HG03520 (cell line): Measurements from ENCODE around the gene NKAIN4.
A peak's percentile ranks its signal among the peaks of the same experiment; 100 is the strongest.

Experiments
- ATAC-seq: cut with Tn5 transposase; IDR thresholded peaks from one replicate; pipeline ENCODE4 v1.9.1; 2021; ENCODE audit warnings: mild to moderate bottlenecking, moderate library complexity; ENCODE audit not compliant: unreplicated experiment

The NKAIN4 gene

DNA sequence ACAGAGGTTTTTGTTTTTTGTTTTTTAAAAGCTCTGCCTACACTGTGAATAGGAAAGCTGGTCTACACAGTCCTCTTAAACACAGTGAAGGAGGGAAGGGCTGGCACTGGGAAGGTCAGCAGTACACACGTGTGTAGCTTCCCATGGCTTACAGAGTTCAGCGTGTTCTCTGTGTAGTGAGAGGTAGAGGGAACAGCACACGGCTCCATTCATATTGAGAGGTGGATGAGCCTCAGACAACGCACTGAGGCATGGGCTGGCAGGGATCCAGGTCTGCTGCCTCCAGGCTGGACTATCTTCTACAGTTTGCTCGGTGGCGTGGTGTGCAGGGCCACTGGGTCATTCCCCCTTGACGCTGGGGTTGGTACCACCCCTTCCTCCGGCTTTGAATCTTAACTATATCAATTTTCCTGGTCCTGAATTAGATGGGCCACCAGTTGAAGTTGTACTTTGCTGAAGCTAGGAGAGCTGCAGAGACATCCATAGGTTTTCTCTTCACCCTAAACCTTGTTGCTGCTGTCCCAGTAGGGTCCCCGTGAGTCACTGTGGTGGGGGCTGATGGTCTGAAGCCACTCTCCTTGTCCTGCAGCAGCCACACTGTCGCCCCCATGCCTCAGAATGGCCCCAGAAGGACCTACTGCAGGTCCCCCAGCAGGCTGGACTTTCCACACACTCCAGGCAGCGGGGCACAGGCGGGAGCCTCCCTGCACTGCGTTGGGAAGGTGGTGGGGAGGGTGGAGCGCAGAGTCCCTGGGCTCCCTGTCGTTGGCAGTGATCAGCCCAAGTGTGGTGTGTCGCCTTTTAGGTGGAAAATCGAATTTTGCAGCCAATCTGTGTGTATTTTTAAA lies 20.3 kb upstream of the NKAIN4 start:
- ATAC-seq: no peak

DNA sequence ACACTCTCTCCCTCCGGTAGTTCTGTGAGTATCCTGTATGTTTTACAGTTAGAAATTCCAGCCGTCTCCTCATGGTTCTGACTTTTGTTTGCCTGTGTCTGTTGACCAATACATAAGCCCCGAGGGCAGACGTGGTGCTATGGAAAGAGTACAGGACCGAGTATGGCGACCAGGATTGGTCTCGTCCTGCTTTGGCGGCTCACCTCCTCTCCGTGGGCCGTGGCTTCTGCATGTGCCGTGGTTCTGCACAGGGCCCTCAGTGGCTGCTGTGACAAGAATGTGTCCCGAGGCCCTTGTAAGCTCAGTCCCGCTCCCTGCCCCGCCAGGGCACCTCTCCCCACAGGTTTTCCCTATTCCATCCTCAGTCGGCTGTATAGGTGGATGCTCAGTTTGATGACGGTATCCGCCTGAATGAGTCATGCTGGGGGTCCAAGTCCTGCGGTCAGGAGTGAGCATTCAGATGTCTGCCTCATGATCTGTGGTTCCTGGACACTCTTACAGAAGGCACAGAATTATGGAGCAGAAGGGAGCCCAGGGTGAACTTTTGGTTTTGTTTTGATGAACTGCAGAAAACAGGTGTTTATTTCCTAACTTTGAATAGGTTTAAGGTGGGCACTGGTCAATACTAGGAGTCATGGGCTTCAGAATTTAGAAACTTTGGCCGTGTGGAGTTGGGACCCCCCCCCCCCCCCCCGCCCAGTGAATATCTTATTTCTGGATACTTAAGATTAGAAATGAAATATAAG lies 19.5 kb upstream of the NKAIN4 start:
- no peak for ATAC-seq

DNA sequence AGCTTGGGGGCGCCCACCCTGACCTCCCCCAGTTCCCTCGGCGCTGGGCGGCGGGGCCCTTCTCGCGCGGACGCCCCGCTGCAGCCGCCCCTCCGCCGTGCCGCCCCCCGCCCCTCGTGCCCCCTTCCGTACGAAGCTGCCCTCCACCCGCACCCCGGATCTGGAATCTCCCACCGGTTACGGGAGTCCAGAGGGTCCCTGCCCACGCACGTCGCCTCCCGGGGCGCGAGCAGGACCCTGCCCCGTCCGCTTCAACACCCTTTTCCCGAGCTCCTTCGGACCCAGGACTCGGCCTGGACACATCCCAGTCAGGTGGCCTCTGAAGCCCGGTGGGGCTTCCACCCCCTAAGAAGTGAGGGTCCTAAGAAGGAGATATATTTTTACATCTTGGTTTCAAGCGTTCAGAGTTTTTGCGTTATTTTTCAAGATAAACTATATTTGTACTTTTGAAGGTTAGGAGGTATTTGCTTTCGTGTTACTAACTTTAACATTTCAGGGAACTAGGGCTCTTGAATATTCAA lies 18.9 kb upstream of the NKAIN4 start:
- ATAC-seq: no peak

DNA sequence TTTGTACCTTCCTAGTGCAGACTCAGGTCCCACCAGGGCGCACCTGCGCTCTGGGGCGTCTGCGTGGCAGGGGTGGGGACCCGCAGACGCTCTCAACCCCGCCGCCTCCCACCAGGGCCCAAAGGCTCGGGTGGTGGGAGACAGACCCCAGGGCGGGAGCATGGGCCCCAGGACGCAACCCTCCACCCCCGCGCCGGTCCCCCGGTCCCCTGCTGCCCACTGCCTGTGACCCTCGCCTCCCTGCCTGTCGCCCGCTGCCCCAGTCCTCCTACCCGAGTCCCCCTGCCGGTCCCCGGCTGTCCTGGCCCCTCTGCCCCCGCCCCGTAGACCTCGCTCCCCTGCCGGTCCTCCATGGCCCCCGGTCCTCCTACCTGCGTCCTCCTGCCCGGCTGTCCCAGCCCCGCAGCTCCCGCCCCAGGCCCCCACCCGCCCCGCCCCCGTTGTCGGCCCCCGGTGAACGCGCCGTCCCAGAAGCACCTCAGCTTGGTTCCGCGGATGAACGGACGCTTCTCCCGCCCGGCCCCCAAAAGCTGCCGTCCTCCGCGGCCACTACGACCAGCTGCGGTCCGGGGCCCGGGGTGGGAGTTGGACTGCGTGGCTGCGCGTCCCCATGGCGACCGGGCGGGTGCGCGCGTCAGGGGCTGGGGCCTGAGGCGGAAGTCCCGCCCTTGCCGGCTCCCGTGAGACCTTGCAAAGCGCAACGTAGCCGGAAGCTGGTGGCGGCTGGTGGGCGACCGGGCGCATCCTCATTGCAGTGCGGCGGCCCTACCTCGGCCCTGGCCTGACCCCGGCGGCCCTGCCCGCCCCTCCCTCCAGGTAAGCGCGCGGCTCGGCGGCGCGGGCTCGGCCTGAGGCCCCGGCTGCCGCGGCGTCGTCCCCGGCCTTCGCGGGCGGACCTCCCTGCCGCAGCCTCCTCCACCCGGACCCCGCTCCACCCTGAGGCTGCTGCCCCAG lies 18.1 kb upstream of the NKAIN4 start, which contains the start of gene ARFGAP1:
ARFGAP1 (plus strand) TSS at position 709 of the 954 bp plus-strand sequence. CDS start 2,768 bp downstream, outside the sequence.
- ATAC-seq: peak; percentile 87

DNA sequence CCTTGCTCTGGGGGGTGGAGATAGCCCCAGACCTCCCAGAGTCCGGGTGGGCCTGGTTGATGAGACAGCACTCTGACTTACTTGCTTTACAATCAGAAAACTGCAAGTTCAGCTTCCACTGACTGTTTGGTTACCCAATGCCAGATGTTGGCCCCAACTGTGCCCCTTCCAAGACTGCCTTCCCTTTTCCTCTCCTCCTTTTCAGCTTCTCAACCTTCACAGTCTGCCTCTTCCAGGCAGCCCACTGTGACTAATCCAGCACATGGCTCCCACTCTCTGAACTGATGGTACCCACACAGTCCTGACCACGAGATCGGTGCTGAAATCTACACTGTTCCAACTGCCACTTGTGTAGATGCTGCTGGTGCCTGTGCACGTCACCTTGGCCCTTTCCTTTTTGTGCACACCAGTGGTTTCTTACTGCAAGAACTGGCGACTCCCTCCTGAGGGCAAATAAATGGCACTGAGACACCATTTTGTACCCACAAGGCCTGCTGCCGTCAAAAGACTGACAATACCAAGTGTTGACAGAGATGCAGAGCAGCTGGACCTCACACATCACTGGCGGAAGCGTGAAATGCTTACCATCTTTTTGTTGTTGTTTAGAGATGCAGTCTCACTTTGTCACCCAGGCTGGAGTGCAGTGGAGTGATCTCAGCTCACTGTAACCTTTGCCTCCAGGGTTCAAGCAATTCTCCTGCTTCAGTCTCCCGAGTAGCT lies 16.5 kb upstream of the NKAIN4 start:
- no peak for ATAC-seq

DNA sequence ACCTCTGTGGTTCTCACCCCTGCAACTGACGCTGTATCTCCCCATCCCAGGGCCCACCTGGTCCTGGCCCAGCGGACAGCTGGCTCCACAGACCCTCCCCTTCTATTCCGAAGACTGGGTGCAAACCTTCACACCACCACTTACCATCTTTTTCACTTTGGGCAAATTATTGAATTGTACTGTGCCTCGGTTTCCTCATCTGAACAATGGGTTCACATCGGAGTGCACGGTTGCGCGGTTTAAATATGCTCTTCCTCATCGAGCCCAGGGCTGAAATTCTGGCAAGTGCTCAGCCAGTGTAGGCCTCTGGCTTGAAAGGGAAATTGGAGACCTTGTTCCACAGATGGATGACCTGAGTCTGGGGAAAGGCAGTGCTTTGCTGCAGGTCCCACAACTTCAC lies 15.5 kb upstream of the NKAIN4 start:
- ATAC-seq: no peak

DNA sequence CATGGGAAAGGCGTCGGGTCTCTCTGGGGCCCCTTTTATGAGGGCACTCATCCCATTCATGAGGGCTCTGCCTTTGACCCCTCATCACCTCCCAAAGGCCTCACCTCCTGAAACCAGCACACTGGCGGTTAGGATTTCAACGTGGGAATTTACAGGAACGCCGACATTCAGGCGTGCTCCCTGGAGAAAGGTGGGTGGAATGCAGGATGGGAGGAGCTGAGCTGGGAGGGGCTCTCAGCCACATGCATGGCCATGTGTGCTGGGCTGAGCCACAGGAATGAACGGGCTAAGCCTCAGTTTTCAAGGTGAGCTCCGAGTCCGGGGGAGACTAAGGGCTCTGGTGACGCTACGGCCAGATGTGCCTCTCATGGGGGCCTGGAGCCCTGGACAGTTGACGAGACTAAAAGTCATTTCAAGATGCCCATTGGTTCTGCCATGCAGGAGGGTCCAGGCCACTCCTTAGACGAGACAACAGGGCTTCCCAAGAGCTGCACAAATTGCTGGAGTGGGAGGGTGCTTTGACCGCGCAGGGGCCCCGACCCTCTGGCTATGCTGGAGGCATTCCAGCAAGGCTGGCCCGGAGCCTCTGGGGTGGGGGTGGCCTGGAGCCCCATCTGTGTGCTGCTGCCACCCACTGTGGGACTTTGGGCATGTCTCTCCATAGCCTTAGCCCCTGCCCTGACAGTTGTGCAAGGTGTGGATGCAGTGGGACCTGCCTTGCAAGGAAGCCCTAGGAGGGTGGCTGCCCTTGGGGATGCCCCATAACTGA lies 14.6 kb upstream of the NKAIN4 start:
- no peak for ATAC-seq

DNA sequence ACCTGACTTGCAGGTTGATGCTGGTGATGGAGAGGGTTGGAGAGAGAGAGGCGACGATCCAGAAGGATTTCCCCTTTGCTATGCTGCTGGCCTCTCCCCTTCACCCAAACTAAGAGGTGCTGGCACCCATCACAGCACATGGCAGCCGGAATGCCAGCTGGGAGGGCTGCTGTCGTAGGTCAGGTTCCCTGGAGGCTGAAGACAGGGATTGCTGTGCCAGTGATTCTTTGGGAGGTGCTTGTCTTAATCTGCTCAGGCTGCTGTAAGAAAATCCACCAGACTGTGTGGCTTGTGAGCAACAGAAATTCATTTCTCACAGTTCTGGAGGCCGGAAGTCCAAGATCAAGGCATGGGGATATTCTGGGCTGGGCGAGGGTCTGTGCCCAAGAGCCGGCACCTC lies 14.0 kb upstream of the NKAIN4 start:
- no peak for ATAC-seq

DNA sequence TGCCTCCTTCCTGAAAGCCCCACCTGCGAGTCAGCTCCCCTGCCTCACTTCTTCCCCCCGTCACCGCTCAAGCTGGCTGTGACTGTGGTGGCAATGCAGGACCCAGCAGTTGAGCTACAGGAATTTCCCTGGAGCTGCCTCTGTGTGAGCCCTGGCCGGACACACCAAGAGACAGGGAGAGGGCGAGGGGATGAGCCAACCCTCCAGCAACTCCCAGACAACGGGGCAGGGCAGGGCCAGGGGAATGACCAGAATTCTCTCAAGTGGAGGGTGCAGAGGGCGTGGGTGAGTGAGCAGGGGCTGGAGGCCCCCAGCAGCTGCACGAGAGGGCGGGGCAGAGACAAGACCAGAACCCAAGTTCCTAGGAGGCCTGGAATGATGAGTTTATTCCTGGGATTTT lies 13.4 kb upstream of the NKAIN4 start:
- ATAC-seq: no peak

DNA sequence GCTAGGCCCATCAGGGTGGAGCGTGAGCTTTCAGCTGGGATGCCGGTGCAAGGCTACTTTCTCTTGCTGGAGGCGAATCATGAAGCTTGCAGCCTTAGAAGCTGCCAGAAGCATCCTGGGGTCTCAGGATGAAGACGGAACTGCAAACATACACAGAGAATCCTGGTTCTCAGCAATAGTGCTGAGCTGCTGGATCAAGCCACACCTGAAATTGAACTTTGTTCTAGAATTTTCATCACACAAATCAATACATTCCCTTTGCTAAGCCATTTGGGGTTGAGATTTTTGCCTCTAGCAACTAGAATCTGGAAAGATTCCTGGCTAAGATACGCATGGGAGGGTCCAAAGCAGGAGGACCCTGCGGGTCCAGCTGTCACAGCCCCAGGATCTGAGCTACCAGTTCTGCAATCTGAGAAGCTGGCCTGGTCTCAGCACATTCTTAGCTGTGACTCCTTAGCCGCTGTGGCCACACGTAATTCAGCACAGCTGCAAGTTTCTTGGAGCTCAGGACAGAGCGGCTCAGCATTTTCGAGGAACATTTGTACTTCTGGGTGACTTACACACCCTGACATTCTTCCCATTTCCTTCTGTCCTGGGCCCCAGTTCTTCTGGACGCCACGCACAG lies 11.7 kb upstream of the NKAIN4 start:
- no peak for ATAC-seq

DNA sequence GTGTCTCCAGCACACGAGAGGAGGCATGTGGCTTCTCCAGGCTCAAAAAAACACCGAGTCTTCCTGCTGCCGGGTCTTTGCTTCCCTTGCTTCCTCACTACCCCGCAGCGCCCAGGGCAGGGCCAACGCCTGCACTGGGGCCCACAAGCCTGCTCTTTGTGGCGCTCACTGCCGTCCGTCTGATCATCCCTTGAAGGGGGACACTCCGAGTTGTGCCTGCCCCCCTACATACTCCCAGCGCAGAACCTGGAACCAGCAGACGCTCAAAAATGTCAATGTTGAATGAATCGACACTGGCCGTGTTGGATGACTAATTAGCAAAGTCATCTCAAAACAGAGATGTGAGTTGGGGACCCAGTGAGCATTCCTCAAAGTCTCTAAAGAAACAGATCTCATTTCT lies 10.3 kb upstream of the NKAIN4 start:
- ATAC-seq: no peak

DNA sequence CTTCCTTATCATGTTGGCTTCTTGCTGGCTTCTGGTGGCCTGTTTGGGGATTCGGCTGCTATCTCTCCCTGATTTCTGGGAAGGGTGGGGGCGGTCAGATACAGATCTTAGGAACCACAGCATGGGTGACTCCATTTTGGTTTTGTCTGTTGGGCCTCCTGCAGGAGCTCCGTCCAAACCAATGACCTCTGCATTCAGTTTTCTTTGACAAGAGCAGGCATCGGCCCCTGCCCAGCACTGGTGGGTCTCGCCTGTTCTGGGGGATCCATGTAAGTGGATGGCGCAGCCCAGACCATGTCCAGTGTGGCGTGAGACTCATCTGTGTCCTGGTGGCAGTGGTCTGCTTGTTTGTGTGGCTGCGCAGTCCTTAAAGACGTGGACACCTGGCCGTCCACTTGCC lies 9.7 kb upstream of the NKAIN4 start:
- no peak for ATAC-seq

DNA sequence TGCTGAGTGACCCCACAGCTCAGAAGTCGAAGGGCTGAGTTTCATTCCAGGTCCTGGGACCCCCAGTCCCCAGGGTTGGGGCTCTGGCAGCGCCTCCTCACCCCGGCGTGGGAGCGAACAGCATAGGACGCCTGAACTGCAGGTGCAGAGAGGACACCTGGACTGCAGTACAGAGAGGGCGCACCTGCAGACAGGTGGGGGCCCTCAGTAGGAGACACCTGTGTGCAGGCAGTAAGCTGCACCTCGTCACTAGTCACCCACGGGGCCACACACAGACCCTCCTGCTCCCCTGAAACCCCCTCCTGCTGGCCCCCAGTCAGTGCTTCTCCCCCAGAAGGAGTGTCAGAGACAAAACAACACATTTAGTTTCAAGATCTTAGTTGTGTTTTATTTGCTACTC lies 8.6 kb upstream of the NKAIN4 start:
- ATAC-seq: no peak

DNA sequence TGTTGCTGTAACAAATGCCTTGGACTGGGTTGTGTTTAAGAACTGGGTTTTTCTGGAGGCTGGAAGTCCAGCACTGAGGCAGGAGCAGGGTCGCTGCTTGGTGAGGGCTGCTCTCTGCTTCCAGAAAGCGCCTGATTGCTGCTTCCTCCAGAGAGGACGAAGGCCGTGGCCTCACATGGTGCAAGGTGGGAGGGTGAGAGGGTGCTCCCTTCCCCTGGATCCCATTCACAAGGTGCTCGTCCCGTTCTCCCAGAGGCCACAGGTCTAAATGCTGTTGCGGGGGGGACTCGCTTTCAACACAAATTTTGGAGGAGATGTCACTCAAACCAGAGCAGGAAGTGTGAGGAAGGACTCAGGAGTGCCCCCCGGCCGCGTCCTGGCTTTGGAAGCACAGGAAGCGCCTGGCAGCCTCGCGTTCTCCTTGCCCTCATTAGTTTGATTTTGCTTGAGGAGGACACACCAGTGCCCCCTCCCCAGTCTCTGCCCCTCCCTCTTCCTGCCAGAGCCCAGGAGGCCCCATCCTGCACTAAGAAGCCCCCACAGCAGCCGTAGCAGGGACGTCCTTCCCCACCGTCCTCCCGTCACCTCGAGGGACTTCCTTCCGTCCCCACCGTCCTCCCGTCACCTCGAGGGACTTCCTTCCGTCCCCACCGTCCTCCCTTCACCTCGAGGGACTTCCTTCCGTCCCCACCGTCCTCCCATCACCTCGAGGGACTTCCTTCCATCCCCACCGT lies 7.7 kb upstream of the NKAIN4 start:
- no peak for ATAC-seq

DNA sequence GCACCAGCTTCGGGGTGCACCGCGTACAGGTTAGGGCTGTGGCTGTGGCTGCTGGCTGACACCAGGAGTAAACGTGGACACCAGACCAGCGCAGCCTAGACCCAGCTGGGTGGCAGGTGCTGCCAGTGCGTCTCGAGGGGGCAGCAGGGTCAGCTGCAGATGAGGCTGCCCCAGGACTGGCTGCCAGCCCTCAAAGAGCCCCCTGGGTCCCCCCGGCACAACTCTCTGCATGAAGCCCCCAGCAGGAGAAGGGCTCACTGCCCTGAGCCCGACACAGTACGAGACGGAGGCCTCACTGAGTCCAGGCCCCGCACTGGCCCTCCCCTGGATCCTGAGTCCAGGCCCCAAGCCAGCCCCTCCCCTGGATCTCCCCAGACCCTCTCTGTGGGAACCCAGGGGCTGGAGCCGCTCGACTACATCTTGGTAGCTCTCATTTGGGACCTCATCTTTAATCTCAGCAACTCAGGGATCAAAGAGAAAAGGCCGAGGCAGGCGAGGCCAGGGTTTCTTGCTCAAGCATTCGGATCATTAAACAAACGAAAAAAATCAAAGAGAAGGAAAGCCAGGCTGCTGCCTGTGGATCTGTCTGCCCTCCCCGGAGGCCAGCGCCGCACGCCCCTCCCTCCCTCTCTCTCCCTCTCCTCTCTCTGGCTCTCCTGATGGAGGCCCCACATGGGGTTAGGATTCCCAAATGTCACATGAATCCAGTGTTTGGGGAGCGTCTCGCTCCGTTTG lies 7.0 kb upstream of the NKAIN4 start:
- no peak for ATAC-seq

DNA sequence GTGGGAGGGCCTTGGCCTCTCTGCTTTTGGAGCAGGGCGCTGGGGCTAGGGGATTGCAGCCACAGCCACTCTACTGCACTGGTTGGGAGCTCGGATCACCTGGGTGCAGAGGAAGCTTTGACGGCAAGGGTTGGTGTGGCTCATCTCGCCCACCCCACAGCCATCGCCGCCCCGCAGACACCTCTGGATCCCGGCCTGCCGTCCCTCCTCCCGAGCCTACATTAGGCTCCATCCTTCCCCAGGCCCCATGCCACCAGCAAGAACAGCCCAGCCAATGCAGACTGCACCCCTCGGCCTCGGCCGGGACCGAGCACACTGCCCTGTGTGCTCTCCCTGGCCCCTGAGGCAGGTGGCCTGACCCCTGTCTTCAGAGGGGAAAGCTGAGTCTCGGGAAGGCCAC lies 6.3 kb upstream of the NKAIN4 start:
- ATAC-seq: no peak

DNA sequence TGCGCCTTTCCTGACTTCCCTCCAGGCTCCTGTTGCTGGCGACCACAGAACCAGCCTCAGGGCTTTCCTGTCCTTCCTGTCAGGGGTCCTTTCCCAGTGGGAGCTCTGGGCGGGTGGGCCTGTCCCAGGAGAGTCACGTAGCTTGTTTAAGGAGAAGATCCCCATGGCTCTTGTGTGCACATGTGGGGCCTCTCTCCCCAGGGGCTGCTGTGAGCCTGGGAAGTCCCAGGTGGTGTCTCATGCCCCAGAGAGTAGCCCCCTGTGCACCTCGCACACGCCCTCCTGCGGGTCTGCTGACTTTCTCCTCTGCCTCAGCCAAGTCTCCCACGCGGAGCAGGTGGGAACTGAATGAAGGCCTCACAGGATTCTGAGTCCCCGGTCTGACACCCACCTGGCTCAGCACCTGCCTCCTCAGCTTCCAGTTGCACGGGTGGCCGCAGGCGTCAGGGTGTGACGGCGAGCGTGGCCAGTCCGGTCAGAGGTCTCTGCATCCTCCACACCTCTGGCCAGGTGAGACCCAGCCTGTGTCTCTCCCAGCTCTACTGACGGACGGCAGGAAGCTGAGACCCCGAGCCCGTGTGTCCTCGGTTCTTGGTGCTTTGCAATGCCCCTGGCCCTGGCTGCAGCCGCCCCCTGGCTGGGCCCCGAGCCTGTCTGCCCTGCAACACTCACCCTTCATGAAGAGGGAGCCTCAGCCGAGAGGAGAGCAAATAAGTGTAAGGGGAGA lies 5.6 kb upstream of the NKAIN4 start:
- ATAC-seq: no peak
